ENCODE measurements around the gene TBC1D13. TPM values are rescaled to one million over a fixed set of nuclear protein-coding genes. Genes with fewer than 3 reads are reported as not detected.

TBC1D13 gene
- total and polyA plus RNA-seq, 9 of the 15 experiments (the other 6 are each of a cell fraction or from before 2014, with no cell fraction given): 2.3 to 28.7 (median 11.4) TPM

GRCh38 chr9:128771745-128772519 lies 15.1 kb upstream of the TBC1D13 start, which contains the start of gene ZER1 (continued):
- TF ChIP-seq THRB (CRISPR knock-in tag; conservative IDR thresholded peaks at IDR 0.05) (no peak), ZNF696 (CRISPR knock-in tag; conservative IDR thresholded peaks at IDR 0.05) (no peak), KDM4B (IDR thresholded peaks at IDR 0.05; ENCODE audit: borderline replicate concordance in 2 of 2, low read depth in 1 of 2) (no peak), E2F1 (CRISPR knock-in tag; IDR thresholded peaks at IDR 0.05) (peak; percentile 42; the same call in 1 of the 2 replicates), CCNT2 (IDR thresholded peaks at IDR 0.05; ENCODE audit: borderline replicate concordance, extremely low read depth, insufficient read length, low read depth, low read length) (peak; percentile 98), NCOA2 (IDR thresholded peaks at IDR 0.05; ENCODE audit: partially characterized antibody in 2 of 2) (no peak), ZNF277 (CRISPR knock-in tag; IDR thresholded peaks at IDR 0.05; ENCODE audit: borderline replicate concordance) (no peak), SAP30 (IDR thresholded peaks at IDR 0.05; ENCODE audit: borderline replicate concordance, insufficient read depth, low read depth, low read length, poor library complexity, severe bottlenecking) (peak; percentile 59), SAFB2 (IDR thresholded peaks at IDR 0.05; ENCODE audit: borderline replicate concordance, low read depth, low read length, severe bottlenecking) (no peak), ARNT (IDR thresholded peaks at IDR 0.05) (no peak), TFE3 (CRISPR knock-in tag; IDR thresholded peaks at IDR 0.05) (no peak; the same call in 1 of the 2 replicates), NCOA4 (IDR thresholded peaks at IDR 0.05; ENCODE audit: partially characterized antibody) (no peak), DMBX1 (CRISPR knock-in tag; IDR thresholded peaks at IDR 0.05; ENCODE audit: borderline replicate concordance) (no peak), SMARCA4 (IDR thresholded peaks at IDR 0.05) (no peak), PRMT5 (CRISPR knock-in tag; IDR thresholded peaks at IDR 0.05) (no peak), BDP1 (IDR thresholded peaks at IDR 0.05; ENCODE audit: insufficient read depth, insufficient read length) (no peak), CREB3L1 (IDR thresholded peaks at IDR 0.05; ENCODE audit: borderline replicate concordance, low read depth) (peak; percentile 64; the same call in 1 of the 2 replicates)
